HG03460 (cell line): Measurements from ENCODE around the gene RIPK4.
"Not testable (repeated sequence)": the region's sequence is repeated elsewhere in the genome, so short reads cannot be mapped to it uniquely, and the experiment has no call there.

Experiments
- ATAC-seq: cut with Tn5 transposase; IDR thresholded peaks from one replicate; pipeline ENCODE4 v1.9.1; 2021; ENCODE audit not compliant: unreplicated experiment

Gene RIPK4

GRCh38 chr21:41701749-41702148 is 65.1 kb downstream of the RIPK4 start:
- ATAC-seq, result no peak

GRCh38 chr21:41699311-41699710 is 67.5 kb downstream of the RIPK4 start:
- ATAC-seq, result no peak

GRCh38 chr21:41698071-41698470 is 68.8 kb downstream of the RIPK4 start:
- ATAC-seq, result no peak

GRCh38 chr21:41695513-41695912 is 71.3 kb downstream of the RIPK4 start:
- no peak for ATAC-seq

- ATAC-seq, result not testable (repeated sequence)
Observed at GRCh38 chr21:41694042-41694441, 72.8 kb downstream of the RIPK4 start.

GRCh38 chr21:41692185-41692565 is 74.7 kb downstream of the RIPK4 start:
- ATAC-seq, result no peak

GRCh38 chr21:41691205-41692184 is 75.4 kb downstream of the RIPK4 start:
- ATAC-seq, result no peak
